Muscle layer of duodenum (tissue), 2 donors: Measurements from ENCODE around the gene MAPT.

Experiments
- H3K27ac ChIP-seq: one replicate; pipeline ENCODE4 v1.7.0; 2013; ENCODE audit warnings: mild to moderate bottlenecking, low read length
- H3K27me3 ChIP-seq: one replicate; pipeline ENCODE4 v1.7.0; 2013; ENCODE audit warnings: low read depth, mild to moderate bottlenecking, control low read depth, low read length
- H3K36me3 ChIP-seq, 2 donors: one replicate each; pipeline ENCODE4 v1.7.0; 2013; ENCODE audit warnings: low read length in 2 of 2, control low read depth in 1 of 2, mild to moderate bottlenecking in 1 of 2; ENCODE audit not compliant: insufficient read depth in 2 of 2, control insufficient read depth in 1 of 2
- H3K4me1 ChIP-seq, 2 donors: one replicate each; pipeline ENCODE4 v1.7.0; 2013; ENCODE audit warnings: low read length in 2 of 2, mild to moderate bottlenecking in 2 of 2, control low read depth in 1 of 2, moderate library complexity in 1 of 2; ENCODE audit not compliant: insufficient read depth in 2 of 2, control insufficient read depth in 1 of 2
- H3K4me3 ChIP-seq, 2 donors: one replicate each; pipeline ENCODE4 v1.7.0; 2013; ENCODE audit warnings: low read length in 2 of 2, low read depth in 1 of 2, mild to moderate bottlenecking in 1 of 2
- H3K9me3 ChIP-seq, 2 donors: one replicate each; pipeline ENCODE4 v1.7.0; 2013; ENCODE audit warnings: low read length in 2 of 2, control low read depth in 1 of 2, mild to moderate bottlenecking in 1 of 2; ENCODE audit not compliant: control insufficient read depth in 1 of 2
- donor health status: healthy.

MAPT gene

GRCh38 chr17:46027976-46028325 is 133.6 kb downstream of the MAPT start:
- Histone ChIP-seq H3K27me3 (no peaks in the 10 kb centered on the region), H3K9me3 (no peaks in the 10 kb centered on the region), H3K36me3 (peaks cover 32 to 39% of the 10 kb centered on the region in 2 donors), H3K4me3 (no peak overlapping the region), H3K4me1 (peaks cover 0 to 4% of the 10 kb centered on the region in 2 donors), H3K27ac (no peak overlapping the region)

GRCh38 chr17:46028374-46028773 is 134.0 kb downstream of the MAPT start:
- Histone ChIP-seq H3K27ac (no peak overlapping the region), H3K36me3 (peaks cover 36 to 42% of the 10 kb centered on the region in 2 donors), H3K9me3 (no peaks in the 10 kb centered on the region), H3K4me3 (no peak overlapping the region), H3K27me3 (no peaks in the 10 kb centered on the region), H3K4me1 (peaks cover 0 to 4% of the 10 kb centered on the region in 2 donors)

GRCh38 chr17:46028981-46029565 is 134.7 kb downstream of the MAPT start:
- H3K27me3 ChIP-seq: no peaks in the 10 kb centered on the region
- no peaks in the 10 kb centered on the region for H3K9me3 ChIP-seq
- no peak overlapping the region for H3K27ac ChIP-seq
- no peak overlapping the region for H3K4me3 ChIP-seq
- peaks cover 43 to 49% of the 10 kb centered on the region in 2 donors for H3K36me3 ChIP-seq
- peaks cover 0 to 4% of the 10 kb centered on the region in 2 donors for H3K4me1 ChIP-seq

- no peak overlapping the region for H3K4me3 ChIP-seq
- H3K27ac ChIP-seq: no peak overlapping the region
- H3K27me3 ChIP-seq: no peaks in the 10 kb centered on the region
- peaks cover 48 to 54% of the 10 kb centered on the region in 2 donors for H3K36me3 ChIP-seq
- no peaks in the 10 kb centered on the region for H3K9me3 ChIP-seq
- H3K4me1 ChIP-seq: peaks cover 0 to 7% of the 10 kb centered on the region in 2 donors
Measured at GRCh38 chr17:46029627-46030026, 135.3 kb downstream of the MAPT start.

- H3K27ac ChIP-seq: no peak overlapping the region
- no peaks in the 10 kb centered on the region for H3K9me3 ChIP-seq
- no peaks in the 10 kb centered on the region for H3K27me3 ChIP-seq
- H3K4me3 ChIP-seq: no peak overlapping the region
- peaks cover 57 to 65% of the 10 kb centered on the region in 2 donors for H3K36me3 ChIP-seq
- peaks cover 0 to 18% of the 10 kb centered on the region in 2 donors for H3K4me1 ChIP-seq
Measured at GRCh38 chr17:46030752-46031151, 136.4 kb downstream of the MAPT start.

- no peaks in the 10 kb centered on the region for H3K9me3 ChIP-seq
- no peak overlapping the region for H3K27ac ChIP-seq
- H3K36me3 ChIP-seq: peaks cover 58 to 69% of the 10 kb centered on the region in 2 donors
- H3K4me1 ChIP-seq: peaks cover 0 to 21% of the 10 kb centered on the region in 2 donors
- H3K4me3 ChIP-seq: no peak overlapping the region
- H3K27me3 ChIP-seq: no peaks in the 10 kb centered on the region
Measured at GRCh38 chr17:46031440-46031839, 137.1 kb downstream of the MAPT start.

- H3K4me1 ChIP-seq: peaks cover 0 to 21% of the 10 kb centered on the region in 2 donors
- no peak overlapping the region for H3K4me3 ChIP-seq
- H3K9me3 ChIP-seq: no peaks in the 10 kb centered on the region
- no peak overlapping the region for H3K27ac ChIP-seq
- peaks cover 63 to 66% of the 10 kb centered on the region in 2 donors for H3K36me3 ChIP-seq
- no peaks in the 10 kb centered on the region for H3K27me3 ChIP-seq
Measured at GRCh38 chr17:46031920-46032319, 137.6 kb downstream of the MAPT start.

GRCh38 chr17:46032909-46033308 is 138.6 kb downstream of the MAPT start:
- H3K36me3 ChIP-seq: peaks cover 70 to 72% of the 10 kb centered on the region in 2 donors
- peaks cover 0 to 17% of the 10 kb centered on the region in 2 donors for H3K4me1 ChIP-seq
- H3K27me3 ChIP-seq: no peaks in the 10 kb centered on the region
- H3K4me3 ChIP-seq: no peak overlapping the region
- no peak overlapping the region for H3K27ac ChIP-seq
- H3K9me3 ChIP-seq: no peaks in the 10 kb centered on the region

GRCh38 chr17:46033392-46033791 is 139.0 kb downstream of the MAPT start:
- Histone ChIP-seq H3K4me3 (no peak overlapping the region), H3K36me3 (peaks cover 75 to 77% of the 10 kb centered on the region in 2 donors), H3K9me3 (no peaks in the 10 kb centered on the region), H3K4me1 (peaks cover 0 to 17% of the 10 kb centered on the region in 2 donors), H3K27ac (no peak overlapping the region), H3K27me3 (no peaks in the 10 kb centered on the region)

- Histone ChIP-seq H3K9me3 (no peaks in the 10 kb centered on the region), H3K36me3 (peaks cover 91 to 92% of the 10 kb centered on the region in 2 donors), H3K4me3 (no peak overlapping the region), H3K4me1 (peaks cover 0 to 28% of the 10 kb centered on the region in 2 donors), H3K27ac (no peak overlapping the region), H3K27me3 (no peaks in the 10 kb centered on the region)
Measured at GRCh38 chr17:46035112-46035818, 140.9 kb downstream of the MAPT start.

- peaks cover 79 to 85% of the 10 kb centered on the region in 2 donors for H3K36me3 ChIP-seq
- H3K27ac ChIP-seq: no peak overlapping the region
- no peak overlapping the region for H3K4me3 ChIP-seq
- no peaks in the 10 kb centered on the region for H3K9me3 ChIP-seq
- H3K27me3 ChIP-seq: no peaks in the 10 kb centered on the region
- peaks cover 0 to 28% of the 10 kb centered on the region in 2 donors for H3K4me1 ChIP-seq
Measured at GRCh38 chr17:46036491-46036890, 142.1 kb downstream of the MAPT start.
